ENCODE measurements around the gene ADCY2.

GRCh38 chr5:7751874-7752273 is 355.9 kb downstream of the ADCY2 start:
- no peak for TF ChIP-seq CTCF (optimal IDR thresholded peaks at IDR 0.05 in 1 of 3, IDR thresholded peaks at IDR 0.05 in 1 of 3, conservative IDR thresholded peaks at IDR 0.05 in 1 of 3; ENCODE audit: extremely low read depth in 1 of 3, insufficient read depth in 2 of 3, low read length in 3 of 3)
- TF ChIP-seq EZH2 (IDR thresholded peaks at IDR 0.05; ENCODE audit: low read length) = no peak

All from keratinocyte (primary cell).